MM.1S (cell line): ENCODE data around the gene LRRC10B.

Experiments
- CTCF ChIP-seq: fragments of 300-600 bp; sonication (generic); IDR thresholded peaks from 2 replicates; pipeline ENCODE4 v1.5.1; 2016; ENCODE audit warnings: antibody characterized with exemption, low read length, mixed read lengths
- EZH2 ChIP-seq: fragments of 300-600 bp; sonication (generic); optimal IDR thresholded peaks from 2 replicates; pipeline ENCODE3; 2017; ENCODE audit warnings: low read depth, mild to moderate bottlenecking, antibody characterized with exemption, low read length, mixed read lengths

GRCh38 chr11:61480994-61481335, 27.6 kb upstream of the LRRC10B start:
- no peak for TF ChIP-seq CTCF
- no peak for TF ChIP-seq EZH2
